ENCODE data around the gene CDH19. TPM values are rescaled to one million over a fixed set of nuclear protein-coding genes. Genes with fewer than 3 reads are reported as not detected.

CDH19 gene
- total RNA-seq, 2 donors from 2014 or later = 1.3 to 3.9 TPM

DNA sequence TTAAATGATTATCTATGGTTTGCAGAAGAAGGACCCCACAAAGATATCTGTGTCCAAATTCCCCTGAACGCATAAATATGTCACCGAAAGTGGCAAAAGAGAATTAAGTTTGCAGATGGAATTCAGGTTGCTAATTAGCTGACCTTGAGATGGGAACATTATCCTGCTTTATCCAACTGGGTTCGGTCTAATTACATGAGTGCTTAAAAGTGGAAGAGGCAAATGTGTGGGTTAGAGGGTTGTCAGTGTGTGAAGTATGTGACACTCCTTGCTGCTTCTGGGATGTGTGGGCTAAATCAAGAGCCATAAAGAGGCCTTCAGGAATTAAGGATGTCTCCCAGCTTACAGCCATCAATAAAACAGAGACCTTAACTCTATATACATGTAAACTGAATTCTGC lies 53.5 kb downstream of the CDH19 start:
- DNase-seq (no peak), ATAC-seq (no peak)
- Histone ChIP-seq H3K9me3 (no peaks in the 10 kb centered on the region), H3K4me3 (no peak overlapping the region), H3K27me3 (no peaks in the 10 kb centered on the region), H3K27ac (no peak overlapping the region), H3K36me3 (replicated peaks in 1 of 2; ENCODE audit: insufficient read depth in 1 of 2, low read depth in 2 of 2) (no peaks in the 10 kb centered on the region), H3K4me1 (no peaks in the 10 kb centered on the region)
- intact Hi-C loops (cut with DNase I) = no loop called here
- TF ChIP-seq POLR2A (IDR thresholded peaks at IDR 0.05) = no peak
- TF ChIP-seq, protein P1, sequence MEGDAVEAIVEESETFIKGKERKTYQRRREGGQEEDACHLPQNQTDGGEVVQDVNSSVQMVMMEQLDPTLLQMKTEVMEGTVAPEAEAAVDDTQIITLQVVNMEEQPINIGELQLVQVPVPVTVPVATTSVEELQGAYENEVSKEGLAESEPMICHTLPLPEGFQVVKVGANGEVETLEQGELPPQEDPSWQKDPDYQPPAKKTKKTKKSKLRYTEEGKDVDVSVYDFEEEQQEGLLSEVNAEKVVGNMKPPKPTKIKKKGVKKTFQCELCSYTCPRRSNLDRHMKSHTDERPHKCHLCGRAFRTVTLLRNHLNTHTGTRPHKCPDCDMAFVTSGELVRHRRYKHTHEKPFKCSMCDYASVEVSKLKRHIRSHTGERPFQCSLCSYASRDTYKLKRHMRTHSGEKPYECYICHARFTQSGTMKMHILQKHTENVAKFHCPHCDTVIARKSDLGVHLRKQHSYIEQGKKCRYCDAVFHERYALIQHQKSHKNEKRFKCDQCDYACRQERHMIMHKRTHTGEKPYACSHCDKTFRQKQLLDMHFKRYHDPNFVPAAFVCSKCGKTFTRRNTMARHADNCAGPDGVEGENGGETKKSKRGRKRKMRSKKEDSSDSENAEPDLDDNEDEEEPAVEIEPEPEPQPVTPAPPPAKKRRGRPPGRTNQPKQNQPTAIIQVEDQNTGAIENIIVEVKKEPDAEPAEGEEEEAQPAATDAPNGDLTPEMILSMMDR (IDR thresholded peaks at IDR 0.05) = no peak
- WGBS, 2 donors = 74 to 81% methylated on average over 3 of the region's 3 CpGs

DNA sequence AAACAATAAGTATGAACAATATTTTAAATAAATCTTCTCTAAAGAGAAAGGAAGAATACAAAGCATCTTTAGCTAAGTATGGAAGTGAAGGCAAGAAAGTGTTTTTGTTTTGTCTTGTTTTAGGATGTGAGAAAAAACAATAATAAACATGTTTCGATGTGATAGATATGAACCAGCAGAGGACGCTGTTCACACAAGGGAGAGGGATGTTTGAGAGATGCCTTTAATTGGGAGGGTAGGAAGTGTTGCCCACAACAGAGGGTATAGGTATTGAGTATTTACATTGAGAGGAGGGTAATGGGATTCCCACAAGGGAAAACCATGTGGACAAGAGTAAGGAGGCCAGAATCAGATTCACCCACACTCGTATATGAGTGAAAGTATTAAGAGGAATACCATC lies 55.1 kb downstream of the CDH19 start:
- Histone ChIP-seq H3K36me3 (replicated peaks in 1 of 2; ENCODE audit: insufficient read depth in 1 of 2, low read depth in 2 of 2) (no peaks in the 10 kb centered on the region), H3K27ac (no peak overlapping the region), H3K4me3 (no peak overlapping the region), H3K4me1 (no peaks in the 10 kb centered on the region), H3K27me3 (no peaks in the 10 kb centered on the region), H3K9me3 (no peaks in the 10 kb centered on the region)
- DNase-seq (no peak), ATAC-seq (no peak)
- WGBS, 2 donors = 53 to 59% methylated on average over 3 of the region's 3 CpGs
- intact Hi-C loops (cut with DNase I) = no loop called here
- no peak for TF ChIP-seq POLR2A (IDR thresholded peaks at IDR 0.05)
- TF ChIP-seq, protein P1 (IDR thresholded peaks at IDR 0.05) = peak in 3 of 7 experiments; percentile 18 to 33 (median 29)

DNA sequence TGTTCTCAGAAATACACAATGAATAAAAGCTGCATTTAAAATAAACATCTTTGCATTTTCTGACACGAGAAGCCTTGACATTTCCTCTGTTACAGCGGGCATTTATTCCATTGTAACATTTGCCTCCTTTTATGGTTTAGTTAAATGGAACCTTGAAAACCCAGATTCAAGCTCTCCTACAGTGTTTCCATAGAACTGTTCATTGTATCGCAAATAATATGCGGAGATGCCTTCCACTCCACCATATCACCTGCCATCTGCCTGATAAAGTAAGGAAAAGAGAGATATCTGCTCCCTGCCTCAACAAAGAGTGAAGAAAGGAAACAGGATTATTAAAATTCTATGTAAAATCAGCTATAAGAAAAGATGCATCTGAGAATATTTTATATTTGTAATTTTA lies 69.8 kb downstream of the CDH19 start:
- H3K27me3 ChIP-seq = no peaks in the 10 kb centered on the region
- H3K4me3 ChIP-seq = no peak overlapping the region
- ATAC-seq = no peak
- H3K36me3 ChIP-seq (replicated peaks in 1 of 2; ENCODE audit: insufficient read depth in 1 of 2, low read depth in 2 of 2) = no peaks in the 10 kb centered on the region
- TF ChIP-seq POLR2A (IDR thresholded peaks at IDR 0.05) = no peak
- TF ChIP-seq, protein P1 (IDR thresholded peaks at IDR 0.05) = no peak
- H3K27ac ChIP-seq = no peak overlapping the region
- no peak for DNase-seq
- H3K9me3 ChIP-seq = no peaks in the 10 kb centered on the region
- H3K4me1 ChIP-seq = no peaks in the 10 kb centered on the region
- intact Hi-C loops (cut with DNase I) = no loop called here
- WGBS, 2 donors = 62 to 68% methylated on average over 4 of the region's 4 CpGs

DNA sequence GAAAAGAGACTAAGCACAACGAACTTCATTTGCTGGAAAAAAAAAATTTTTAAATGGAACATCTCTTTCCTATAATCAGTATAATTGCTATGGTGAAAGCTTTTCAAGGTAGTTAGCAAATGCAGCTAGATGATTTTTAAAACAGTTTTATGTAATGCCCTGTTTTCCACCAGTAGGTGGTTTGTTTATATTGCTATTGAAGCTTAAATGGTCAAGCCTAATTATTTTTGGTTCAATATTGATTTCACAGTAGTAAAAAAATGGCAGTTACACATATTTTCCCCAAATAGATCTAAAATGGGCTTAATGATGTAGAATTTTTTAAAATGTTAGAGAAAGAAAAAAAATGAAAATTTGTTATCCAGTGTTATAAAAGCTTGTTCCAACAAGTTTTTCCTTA lies 70.2 kb downstream of the CDH19 start:
- Histone ChIP-seq H3K36me3 (replicated peaks in 1 of 2; ENCODE audit: insufficient read depth in 1 of 2, low read depth in 2 of 2) (no peaks in the 10 kb centered on the region), H3K4me3 (no peak overlapping the region), H3K27ac (no peak overlapping the region), H3K9me3 (no peaks in the 10 kb centered on the region), H3K27me3 (no peaks in the 10 kb centered on the region), H3K4me1 (no peaks in the 10 kb centered on the region)
- intact Hi-C loops (cut with DNase I) = no loop called here
- WGBS, 2 donors = 17 to 19% methylated on average over 1 of the region's 1 CpG
- ATAC-seq (no peak), DNase-seq (no peak)
- TF ChIP-seq, protein P1 (IDR thresholded peaks at IDR 0.05) = no peak
- no peak for TF ChIP-seq POLR2A (IDR thresholded peaks at IDR 0.05)

DNA sequence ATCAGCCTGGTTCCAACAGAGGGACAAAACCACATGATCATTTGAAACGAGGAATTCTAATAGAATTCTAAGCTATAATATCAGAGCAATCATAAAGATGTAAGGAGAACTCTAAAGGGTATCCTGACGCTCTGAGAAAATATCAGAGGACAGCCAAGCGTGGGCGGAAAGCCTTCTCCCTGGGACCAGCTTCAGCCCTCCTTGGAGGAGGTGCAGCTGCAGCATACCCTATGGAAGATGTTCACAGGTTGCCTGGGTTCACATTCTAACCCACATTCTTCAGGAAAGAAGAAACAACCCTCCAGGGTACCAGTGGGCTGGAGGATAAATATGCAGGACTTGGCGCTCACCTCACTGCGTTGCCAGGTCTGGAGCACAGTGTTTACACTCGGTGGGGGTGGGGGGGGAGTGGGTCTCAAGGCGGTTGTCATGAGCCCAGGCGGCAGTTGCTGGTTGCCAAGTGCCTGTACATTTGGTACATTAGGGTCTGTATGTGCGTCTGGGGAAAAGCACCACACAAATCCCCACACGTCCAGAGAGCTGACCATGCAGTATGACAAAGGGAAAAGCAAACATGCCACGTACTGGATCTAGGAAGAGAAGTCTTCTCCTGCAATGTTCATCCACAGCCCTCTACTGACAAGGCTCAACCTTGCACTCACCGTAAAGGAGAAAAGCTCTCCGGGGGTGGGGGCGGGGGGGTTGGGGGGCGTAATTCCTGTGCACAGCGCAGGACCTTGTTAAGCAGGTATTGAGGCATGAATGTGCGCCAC lies 80.5 kb downstream of the CDH19 start:
- no peaks in the 10 kb centered on the region for H3K27me3 ChIP-seq
- no peaks in the 10 kb centered on the region for H3K9me3 ChIP-seq
- ATAC-seq (no peak), DNase-seq (peak in 3 of 4 donors; percentile 10 to 43 (median 42))
- TF ChIP-seq POLR2A (IDR thresholded peaks at IDR 0.05) = no peak
- TF ChIP-seq, protein P1 (IDR thresholded peaks at IDR 0.05) = no peak
- H3K36me3 ChIP-seq (replicated peaks in 1 of 2; ENCODE audit: insufficient read depth in 1 of 2, low read depth in 2 of 2) = no peaks in the 10 kb centered on the region
- no peaks in the 10 kb centered on the region for H3K4me1 ChIP-seq
- H3K4me3 ChIP-seq = no peak overlapping the region
- 60 to 69% methylated on average over 17 to 18 of the region's 18 CpGs for WGBS, 2 donors
- intact Hi-C loops (cut with DNase I) = no loop called here
- no peak overlapping the region for H3K27ac ChIP-seq
